Measurements from ENCODE around the gene VIPAS39. TPM values are rescaled to one million over a fixed set of nuclear protein-coding genes. Genes with fewer than 3 reads are reported as not detected.
"Not testable (repeated sequence)": the region's sequence is repeated elsewhere in the genome, so short reads cannot be mapped to it uniquely, and the experiment has no call there.

The VIPAS39 gene
- total and polyA plus RNA-seq, 2 donors from 2014 or later, result 14.1 to 16.6 TPM

DNA sequence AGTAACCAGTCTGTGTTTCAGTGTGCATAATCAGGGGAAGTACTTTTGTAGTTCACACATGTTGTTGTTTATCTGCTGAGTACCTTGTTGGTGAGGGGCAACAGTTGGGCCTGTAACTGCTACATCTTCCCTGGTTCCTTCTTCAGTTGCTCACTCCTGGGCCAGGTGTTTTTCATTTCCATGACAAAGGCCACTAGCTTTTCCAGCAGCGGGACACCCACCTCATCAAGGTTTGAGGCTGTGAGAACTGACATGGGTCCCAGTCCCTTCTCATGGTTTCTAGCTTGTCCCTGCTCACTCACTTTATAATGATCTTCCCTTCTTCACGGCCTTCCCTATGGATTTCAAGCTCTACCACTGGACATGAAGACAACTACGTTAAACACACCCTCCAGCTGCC, 32.5 kb downstream of the VIPAS39 start:
- intact Hi-C loops (cut with DNase I), result no loop called here
- Histone ChIP-seq H3K9me3 (ENCODE audit: control insufficient read depth in 2 of 3, insufficient read depth in 1 of 3, low read length in 3 of 3) (peaks cover 0 to 2% (median 0%) of the 10 kb centered on the region in 3 donors), H3K27me3 (ENCODE audit: control insufficient read depth, insufficient read depth, low read length) (no peaks in the 10 kb centered on the region), H3K27ac (ENCODE audit: low read depth in 2 of 2, low read length in 2 of 2) (no peak overlapping the region), H3K4me1 (ENCODE audit: control insufficient read depth in 2 of 3, insufficient read depth in 2 of 3, low read depth in 1 of 3, low read length in 3 of 3) (no peaks in the 10 kb centered on the region), H3K9ac (ENCODE audit: low read length in 3 of 3) (no peak overlapping the region), H3K4me3 (ENCODE audit: low read length in 3 of 3) (no peak overlapping the region), H3K36me3 (ENCODE audit: control insufficient read depth in 2 of 3, insufficient read depth in 3 of 3, low read length in 3 of 3) (peaks cover 9 to 61% (median 49%) of the 10 kb centered on the region in 3 donors)
- TF ChIP-seq, protein P1, sequence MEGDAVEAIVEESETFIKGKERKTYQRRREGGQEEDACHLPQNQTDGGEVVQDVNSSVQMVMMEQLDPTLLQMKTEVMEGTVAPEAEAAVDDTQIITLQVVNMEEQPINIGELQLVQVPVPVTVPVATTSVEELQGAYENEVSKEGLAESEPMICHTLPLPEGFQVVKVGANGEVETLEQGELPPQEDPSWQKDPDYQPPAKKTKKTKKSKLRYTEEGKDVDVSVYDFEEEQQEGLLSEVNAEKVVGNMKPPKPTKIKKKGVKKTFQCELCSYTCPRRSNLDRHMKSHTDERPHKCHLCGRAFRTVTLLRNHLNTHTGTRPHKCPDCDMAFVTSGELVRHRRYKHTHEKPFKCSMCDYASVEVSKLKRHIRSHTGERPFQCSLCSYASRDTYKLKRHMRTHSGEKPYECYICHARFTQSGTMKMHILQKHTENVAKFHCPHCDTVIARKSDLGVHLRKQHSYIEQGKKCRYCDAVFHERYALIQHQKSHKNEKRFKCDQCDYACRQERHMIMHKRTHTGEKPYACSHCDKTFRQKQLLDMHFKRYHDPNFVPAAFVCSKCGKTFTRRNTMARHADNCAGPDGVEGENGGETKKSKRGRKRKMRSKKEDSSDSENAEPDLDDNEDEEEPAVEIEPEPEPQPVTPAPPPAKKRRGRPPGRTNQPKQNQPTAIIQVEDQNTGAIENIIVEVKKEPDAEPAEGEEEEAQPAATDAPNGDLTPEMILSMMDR (IDR thresholded peaks at IDR 0.05; ENCODE audit: borderline replicate concordance, extremely low read depth, insufficient read depth), result no peak
- FAIRE-seq, result no peak
- no peak for DNase-seq

DNA sequence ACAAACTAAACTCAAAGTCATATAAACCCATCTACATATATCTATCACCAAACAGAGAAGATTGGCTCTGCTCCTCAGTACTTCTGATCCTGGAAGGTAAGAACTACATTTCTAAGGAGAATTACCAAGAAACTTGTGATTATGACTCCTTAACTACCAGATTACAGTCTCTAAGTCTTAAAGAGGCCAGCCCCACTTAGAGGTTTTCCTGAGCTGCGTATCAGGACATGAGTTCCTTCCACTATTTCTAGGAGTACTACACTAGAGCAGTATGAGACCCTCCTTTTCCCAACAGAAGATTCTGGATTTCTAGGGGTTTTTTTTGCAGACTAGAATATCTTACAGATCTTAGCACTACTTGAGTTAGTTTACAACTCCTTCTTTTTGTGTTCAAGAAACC, 34.0 kb downstream of the VIPAS39 start, which contains the start of gene NOXRED1:
Gene NOXRED1 (minus strand): TSS at position 101 of the 400 bp plus-strand sequence. CDS start 634 bp downstream, outside the sequence.
- Histone ChIP-seq H3K27ac (ENCODE audit: low read depth in 2 of 2, low read length in 2 of 2) (no peak within 1 kb of the TSS), H3K9ac (ENCODE audit: low read length in 3 of 3) (no peak within 1 kb of the TSS), H3K36me3 (ENCODE audit: control insufficient read depth in 2 of 3, insufficient read depth in 3 of 3, low read length in 3 of 3) (peaks cover 6 to 46% (median 37%) of the 10 kb centered on the region in 3 donors), H3K27me3 (ENCODE audit: control insufficient read depth, insufficient read depth, low read length) (no peaks in the 10 kb centered on the region), H3K4me3 (ENCODE audit: low read length in 3 of 3) (no peak within 1 kb of the TSS), H3K4me1 (ENCODE audit: control insufficient read depth in 2 of 3, insufficient read depth in 2 of 3, low read depth in 1 of 3, low read length in 3 of 3) (no peaks in the 10 kb centered on the region), H3K9me3 (ENCODE audit: control insufficient read depth in 2 of 3, insufficient read depth in 1 of 3, low read length in 3 of 3) (peaks cover 0 to 12% (median 0%) of the 10 kb centered on the region in 3 donors)
- DNase-seq, result no peak
- intact Hi-C loops (cut with DNase I), result no loop called here
- no peak for FAIRE-seq
- TF ChIP-seq, protein P1 (IDR thresholded peaks at IDR 0.05; ENCODE audit: borderline replicate concordance, extremely low read depth, insufficient read depth), result no peak

DNA sequence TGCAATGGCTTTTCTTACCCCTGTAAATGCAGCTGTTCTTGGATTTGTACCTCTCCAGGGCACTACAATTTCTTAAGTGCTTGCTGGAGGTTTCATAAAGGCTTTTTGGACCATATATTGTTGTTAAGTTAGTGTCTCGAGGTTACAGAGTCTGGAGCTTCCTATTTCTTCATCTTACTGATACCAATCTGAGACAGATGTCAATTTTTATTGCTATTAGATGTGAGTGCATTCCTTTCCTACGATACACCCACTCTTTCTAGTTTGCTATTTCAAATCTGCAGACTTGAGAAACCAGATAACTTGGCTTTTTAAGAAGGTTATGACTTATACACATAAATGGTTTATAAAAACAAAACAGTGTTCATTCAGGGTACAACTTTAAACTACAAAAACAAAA, 36.2 kb downstream of the VIPAS39 start:
- TF ChIP-seq, protein P1 (IDR thresholded peaks at IDR 0.05; ENCODE audit: borderline replicate concordance, extremely low read depth, insufficient read depth), result no peak
- DNase-seq (no peak), FAIRE-seq (no peak)
- H3K9me3 ChIP-seq (ENCODE audit: control insufficient read depth in 2 of 3, insufficient read depth in 1 of 3, low read length in 3 of 3), result peaks cover 0 to 12% (median 0%) of the 10 kb centered on the region in 3 donors
- H3K27me3 ChIP-seq (ENCODE audit: control insufficient read depth, insufficient read depth, low read length), result no peaks in the 10 kb centered on the region
- H3K36me3 ChIP-seq (ENCODE audit: control insufficient read depth in 2 of 3, insufficient read depth in 3 of 3, low read length in 3 of 3), result peaks cover 6 to 25% (median 17%) of the 10 kb centered on the region in 3 donors
- no peak overlapping the region for H3K9ac ChIP-seq (ENCODE audit: low read length in 3 of 3)
- intact Hi-C loops (cut with DNase I), result no loop called here
- no peak overlapping the region for H3K4me3 ChIP-seq (ENCODE audit: low read length in 3 of 3)
- no peaks in the 10 kb centered on the region for H3K4me1 ChIP-seq (ENCODE audit: control insufficient read depth in 2 of 3, insufficient read depth in 2 of 3, low read depth in 1 of 3, low read length in 3 of 3)
- no peak overlapping the region for H3K27ac ChIP-seq (ENCODE audit: low read depth in 2 of 2, low read length in 2 of 2)

DNA sequence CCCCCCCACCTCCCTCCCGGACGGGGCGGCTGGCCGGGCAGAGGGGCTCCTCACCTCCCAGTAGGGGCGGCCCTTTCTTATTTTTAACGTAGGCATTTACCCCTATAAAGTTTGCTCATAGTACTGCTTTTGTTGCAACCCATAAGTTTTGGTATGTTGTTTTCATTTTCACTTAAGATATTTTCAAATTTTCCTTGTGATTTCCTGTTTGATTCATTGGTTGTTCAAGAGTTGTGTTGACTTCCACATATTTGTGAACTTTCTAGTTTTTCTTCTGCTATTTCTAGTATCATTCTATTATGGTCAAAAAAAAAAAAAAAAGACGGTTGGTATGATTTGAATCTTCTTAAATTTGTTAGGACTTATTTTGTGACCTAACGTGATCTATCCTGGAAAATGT, 40.6 kb downstream of the VIPAS39 start:
- Histone ChIP-seq H3K4me3 (ENCODE audit: low read length in 3 of 3) (no peak overlapping the region), H3K27me3 (ENCODE audit: control insufficient read depth, insufficient read depth, low read length) (no peaks in the 10 kb centered on the region), H3K4me1 (ENCODE audit: control insufficient read depth in 2 of 3, insufficient read depth in 2 of 3, low read depth in 1 of 3, low read length in 3 of 3) (no peaks in the 10 kb centered on the region), H3K9me3 (ENCODE audit: control insufficient read depth in 2 of 3, insufficient read depth in 1 of 3, low read length in 3 of 3) (peaks cover 0 to 12% (median 0%) of the 10 kb centered on the region in 3 donors), H3K9ac (ENCODE audit: low read length in 3 of 3) (no peak overlapping the region), H3K27ac (ENCODE audit: low read depth in 2 of 2, low read length in 2 of 2) (no peak overlapping the region), H3K36me3 (ENCODE audit: control insufficient read depth in 2 of 3, insufficient read depth in 3 of 3, low read length in 3 of 3) (peaks cover 0 to 2% (median 0%) of the 10 kb centered on the region in 3 donors)
- DNase-seq (no peak), FAIRE-seq (no peak)
- TF ChIP-seq, protein P1 (IDR thresholded peaks at IDR 0.05; ENCODE audit: borderline replicate concordance, extremely low read depth, insufficient read depth), result no peak
- intact Hi-C loops (cut with DNase I), result no loop called here

DNA sequence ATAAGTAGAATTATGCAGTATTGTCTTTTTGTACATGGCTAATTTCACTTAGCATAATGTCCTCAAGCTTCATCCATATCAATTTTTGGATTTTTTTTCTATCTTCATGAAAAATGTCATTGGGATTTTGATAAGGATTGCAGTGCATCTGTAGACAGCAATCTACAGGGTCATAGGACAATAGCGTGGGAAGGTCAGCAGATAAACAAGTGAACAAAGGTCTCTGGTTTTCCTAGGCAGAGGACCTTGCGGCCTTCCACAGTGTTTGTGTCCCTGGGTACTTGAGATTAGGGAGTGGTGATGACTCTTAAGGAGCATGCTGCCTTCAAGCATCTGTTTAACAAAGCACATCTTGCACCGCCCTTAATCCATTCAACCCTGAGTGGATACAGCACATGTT, 41.3 kb downstream of the VIPAS39 start:
- FAIRE-seq; DNase-seq; intact Hi-C loops (cut with DNase I); H3K36me3 ChIP-seq (ENCODE audit: control insufficient read depth in 2 of 3, insufficient read depth in 3 of 3, low read length in 3 of 3); H3K4me1 ChIP-seq (ENCODE audit: control insufficient read depth in 2 of 3, insufficient read depth in 2 of 3, low read depth in 1 of 3, low read length in 3 of 3); H3K27me3 ChIP-seq (ENCODE audit: control insufficient read depth, insufficient read depth, low read length); H3K4me3 ChIP-seq (ENCODE audit: low read length in 3 of 3); H3K27ac ChIP-seq (ENCODE audit: low read depth in 2 of 2, low read length in 2 of 2); H3K9ac ChIP-seq (ENCODE audit: low read length in 3 of 3): not testable (repeated sequence)
- H3K9me3 ChIP-seq (ENCODE audit: control insufficient read depth in 2 of 3, insufficient read depth in 1 of 3, low read length in 3 of 3), result peaks cover 0 to 12% (median 0%) of the 10 kb centered on the region in 3 donors
